Activated T-cell treated with anti-CD3 and anti-CD28 coated beads, Interleukin-2, amount 50 U/mL, for 24 hours (primary cell): ENCODE data around the gene ESYT3.

Source experiments
- DNase-seq: peaks from one replicate; pipeline ENCODE4 v3.0.0-alpha.2; 2020
- H3K27ac Mint-ChIP-seq: 2 replicates; pipeline ENCODE4 v1.8.0; 2020; ENCODE audit warnings: mild to moderate bottlenecking, mixed read lengths
- H3K27me3 Mint-ChIP-seq: 2 replicates; pipeline ENCODE4 v1.8.0; 2020; ENCODE audit warnings: mixed read lengths
- H3K36me3 Mint-ChIP-seq: 2 replicates; pipeline ENCODE4 v1.8.0; 2020; ENCODE audit warnings: low read depth, mixed read lengths
- H3K4me1 Mint-ChIP-seq: 2 replicates; pipeline ENCODE4 v1.8.0; 2020; ENCODE audit warnings: low read depth, mixed read lengths
- H3K4me3 Mint-ChIP-seq: 2 replicates; pipeline ENCODE4 v1.8.0; 2020; ENCODE audit warnings: mild to moderate bottlenecking, moderate library complexity, mixed read lengths
- H3K9me3 Mint-ChIP-seq: 2 replicates; pipeline ENCODE4 v1.8.0; 2020; ENCODE audit warnings: mixed read lengths

ESYT3 gene

GRCh38 chr3:138429665-138430064, 4.8 kb upstream of the ESYT3 start:
- peaks cover 12% of the 10 kb centered on the region for H3K4me1 Mint-ChIP-seq
- no peak for DNase-seq
- H3K27me3 Mint-ChIP-seq = peaks cover 43% of the 10 kb centered on the region
- H3K4me3 Mint-ChIP-seq = no peak overlapping the region
- no peaks in the 10 kb centered on the region for H3K9me3 Mint-ChIP-seq
- no peak overlapping the region for H3K27ac Mint-ChIP-seq
- H3K36me3 Mint-ChIP-seq = no peaks in the 10 kb centered on the region

GRCh38 chr3:138432576-138433240, 1.7 kb upstream of the ESYT3 start:
- Mint-ChIP-seq H3K4me3 (no peak overlapping the region), H3K27me3 (peaks cover 69% of the 10 kb centered on the region)

GRCh38 chr3:138433892-138434275, 532 bp upstream of the ESYT3 start:
- Mint-ChIP-seq H3K36me3 (no peaks in the 10 kb centered on the region), H3K4me3 (peak overlapping the region; percentile 75), H3K27me3 (peaks cover 78% of the 10 kb centered on the region)

More at GRCh38 chr3:138432576-138433240, 1.7 kb upstream of the ESYT3 start:
- Mint-ChIP-seq H3K9me3 (no peaks in the 10 kb centered on the region), H3K36me3 (no peaks in the 10 kb centered on the region), H3K27ac (no peak overlapping the region), H3K4me1 (peaks cover 19% of the 10 kb centered on the region)
- no peak for DNase-seq

GRCh38 chr3:138434875-138435772, 708 bp downstream of the ESYT3 start:
- H3K9me3 Mint-ChIP-seq = no peaks in the 10 kb centered on the region
- no peak overlapping the region for H3K27ac Mint-ChIP-seq
- peaks cover 19% of the 10 kb centered on the region for H3K4me1 Mint-ChIP-seq
- H3K4me3 Mint-ChIP-seq = peak overlapping the region; percentile 60
- H3K27me3 Mint-ChIP-seq = peaks cover 76% of the 10 kb centered on the region
- no peak for DNase-seq
- no peaks in the 10 kb centered on the region for H3K36me3 Mint-ChIP-seq

More at GRCh38 chr3:138433892-138434275, 532 bp upstream of the ESYT3 start:
- Mint-ChIP-seq H3K4me1 (peaks cover 19% of the 10 kb centered on the region), H3K9me3 (no peaks in the 10 kb centered on the region), H3K27ac (no peak overlapping the region)
- DNase-seq = no peak

- DNase-seq = no peak
Measured at GRCh38 chr3:138435840-138436239, 1.4 kb downstream of the ESYT3 start.

GRCh38 chr3:138437281-138437680, 2.9 kb downstream of the ESYT3 start:
- H3K36me3 Mint-ChIP-seq = no peaks in the 10 kb centered on the region
- peaks cover 61% of the 10 kb centered on the region for H3K27me3 Mint-ChIP-seq
- no peaks in the 10 kb centered on the region for H3K9me3 Mint-ChIP-seq
- DNase-seq = no peak
- H3K27ac Mint-ChIP-seq = no peak overlapping the region
- peaks cover 19% of the 10 kb centered on the region for H3K4me1 Mint-ChIP-seq
- H3K4me3 Mint-ChIP-seq = no peak overlapping the region

More at GRCh38 chr3:138435840-138436239, 1.4 kb downstream of the ESYT3 start:
- peaks cover 73% of the 10 kb centered on the region for H3K27me3 Mint-ChIP-seq
- no peaks in the 10 kb centered on the region for H3K36me3 Mint-ChIP-seq
- peaks cover 19% of the 10 kb centered on the region for H3K4me1 Mint-ChIP-seq
- H3K9me3 Mint-ChIP-seq = no peaks in the 10 kb centered on the region
- no peak overlapping the region for H3K27ac Mint-ChIP-seq
- peak overlapping the region; percentile 41 for H3K4me3 Mint-ChIP-seq

GRCh38 chr3:138438896-138439295, 4.5 kb downstream of the ESYT3 start:
- H3K4me3 Mint-ChIP-seq = no peak overlapping the region
- DNase-seq = no peak
- no peaks in the 10 kb centered on the region for H3K36me3 Mint-ChIP-seq
- H3K9me3 Mint-ChIP-seq = no peaks in the 10 kb centered on the region
- H3K4me1 Mint-ChIP-seq = peaks cover 14% of the 10 kb centered on the region
- H3K27me3 Mint-ChIP-seq = peaks cover 46% of the 10 kb centered on the region
- H3K27ac Mint-ChIP-seq = no peak overlapping the region

- Mint-ChIP-seq H3K4me1 (peaks cover 7% of the 10 kb centered on the region), H3K9me3 (no peaks in the 10 kb centered on the region), H3K36me3 (no peaks in the 10 kb centered on the region), H3K4me3 (no peak overlapping the region), H3K27ac (no peak overlapping the region), H3K27me3 (peaks cover 39% of the 10 kb centered on the region)
- DNase-seq = no peak
Measured at GRCh38 chr3:138439646-138440045, 5.2 kb downstream of the ESYT3 start.

GRCh38 chr3:138440121-138440521, 5.7 kb downstream of the ESYT3 start:
- H3K9me3 Mint-ChIP-seq = no peaks in the 10 kb centered on the region
- peaks cover 5% of the 10 kb centered on the region for H3K4me1 Mint-ChIP-seq
- no peak overlapping the region for H3K4me3 Mint-ChIP-seq
- no peaks in the 10 kb centered on the region for H3K36me3 Mint-ChIP-seq
- H3K27me3 Mint-ChIP-seq = peaks cover 35% of the 10 kb centered on the region
- DNase-seq = no peak
- H3K27ac Mint-ChIP-seq = no peak overlapping the region

- Mint-ChIP-seq H3K4me1 (peaks cover 3% of the 10 kb centered on the region), H3K27me3 (peaks cover 33% of the 10 kb centered on the region), H3K4me3 (no peak overlapping the region), H3K36me3 (no peaks in the 10 kb centered on the region), H3K9me3 (no peaks in the 10 kb centered on the region), H3K27ac (no peak overlapping the region)
- DNase-seq = no peak
Measured at GRCh38 chr3:138440596-138440995, 6.2 kb downstream of the ESYT3 start.

- H3K9me3 Mint-ChIP-seq = no peaks in the 10 kb centered on the region
- H3K27me3 Mint-ChIP-seq = peaks cover 26% of the 10 kb centered on the region
- H3K4me3 Mint-ChIP-seq = no peak overlapping the region
- no peak overlapping the region for H3K27ac Mint-ChIP-seq
- H3K36me3 Mint-ChIP-seq = no peaks in the 10 kb centered on the region
- H3K4me1 Mint-ChIP-seq = no peaks in the 10 kb centered on the region
- DNase-seq = no peak
Measured at GRCh38 chr3:138441256-138441655, 6.8 kb downstream of the ESYT3 start.

- Mint-ChIP-seq H3K4me3 (no peak overlapping the region), H3K36me3 (no peaks in the 10 kb centered on the region), H3K27ac (no peak overlapping the region), H3K27me3 (peaks cover 21% of the 10 kb centered on the region), H3K4me1 (no peaks in the 10 kb centered on the region), H3K9me3 (no peaks in the 10 kb centered on the region)
- no peak for DNase-seq
Measured at GRCh38 chr3:138441742-138442141, 7.3 kb downstream of the ESYT3 start.

- no peak overlapping the region for H3K27ac Mint-ChIP-seq
- H3K27me3 Mint-ChIP-seq = peaks cover 16% of the 10 kb centered on the region
- DNase-seq = no peak
- no peaks in the 10 kb centered on the region for H3K4me1 Mint-ChIP-seq
- H3K36me3 Mint-ChIP-seq = no peaks in the 10 kb centered on the region
- no peaks in the 10 kb centered on the region for H3K9me3 Mint-ChIP-seq
- H3K4me3 Mint-ChIP-seq = no peak overlapping the region
Measured at GRCh38 chr3:138442433-138442832, 8.0 kb downstream of the ESYT3 start.

GRCh38 chr3:138443091-138443490, 8.7 kb downstream of the ESYT3 start:
- Mint-ChIP-seq H3K4me3 (no peak overlapping the region), H3K36me3 (no peaks in the 10 kb centered on the region), H3K9me3 (no peaks in the 10 kb centered on the region), H3K27me3 (peaks cover 9% of the 10 kb centered on the region), H3K27ac (no peak overlapping the region), H3K4me1 (no peaks in the 10 kb centered on the region)
- no peak for DNase-seq
